ENCODE measurements around the gene UBAC1.

UBAC1 gene, protein sequence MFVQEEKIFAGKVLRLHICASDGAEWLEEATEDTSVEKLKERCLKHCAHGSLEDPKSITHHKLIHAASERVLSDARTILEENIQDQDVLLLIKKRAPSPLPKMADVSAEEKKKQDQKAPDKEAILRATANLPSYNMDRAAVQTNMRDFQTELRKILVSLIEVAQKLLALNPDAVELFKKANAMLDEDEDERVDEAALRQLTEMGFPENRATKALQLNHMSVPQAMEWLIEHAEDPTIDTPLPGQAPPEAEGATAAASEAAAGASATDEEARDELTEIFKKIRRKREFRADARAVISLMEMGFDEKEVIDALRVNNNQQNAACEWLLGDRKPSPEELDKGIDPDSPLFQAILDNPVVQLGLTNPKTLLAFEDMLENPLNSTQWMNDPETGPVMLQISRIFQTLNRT

DNA sequence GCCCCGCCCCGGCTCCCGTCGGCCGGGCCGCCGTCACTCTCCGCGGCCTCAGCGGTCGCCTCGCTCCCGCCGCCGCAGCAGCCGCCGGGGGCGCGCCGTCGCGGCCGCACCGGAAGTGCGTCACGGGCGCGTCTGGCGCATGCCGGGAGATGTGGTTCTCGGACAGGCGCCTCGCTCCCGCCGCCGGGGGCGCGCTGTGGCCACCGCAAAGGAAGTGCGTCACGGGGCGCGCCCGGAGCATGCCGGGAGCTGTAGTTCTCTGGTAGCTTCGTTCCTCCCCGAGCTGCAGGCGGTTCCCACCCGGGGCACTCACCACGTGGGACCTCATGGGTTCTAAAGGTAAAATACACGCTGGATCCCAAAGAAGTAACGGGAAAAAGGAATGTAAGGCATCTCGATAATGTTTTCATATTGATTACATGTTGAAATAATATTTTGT is at the start of gene UBAC1:
Gene UBAC1, minus strand, starts transcription at position 97 of the 439 bp plus-strand sequence. CDS start 211 bp downstream, outside the sequence.
- no peak for FAIRE-seq

DNA sequence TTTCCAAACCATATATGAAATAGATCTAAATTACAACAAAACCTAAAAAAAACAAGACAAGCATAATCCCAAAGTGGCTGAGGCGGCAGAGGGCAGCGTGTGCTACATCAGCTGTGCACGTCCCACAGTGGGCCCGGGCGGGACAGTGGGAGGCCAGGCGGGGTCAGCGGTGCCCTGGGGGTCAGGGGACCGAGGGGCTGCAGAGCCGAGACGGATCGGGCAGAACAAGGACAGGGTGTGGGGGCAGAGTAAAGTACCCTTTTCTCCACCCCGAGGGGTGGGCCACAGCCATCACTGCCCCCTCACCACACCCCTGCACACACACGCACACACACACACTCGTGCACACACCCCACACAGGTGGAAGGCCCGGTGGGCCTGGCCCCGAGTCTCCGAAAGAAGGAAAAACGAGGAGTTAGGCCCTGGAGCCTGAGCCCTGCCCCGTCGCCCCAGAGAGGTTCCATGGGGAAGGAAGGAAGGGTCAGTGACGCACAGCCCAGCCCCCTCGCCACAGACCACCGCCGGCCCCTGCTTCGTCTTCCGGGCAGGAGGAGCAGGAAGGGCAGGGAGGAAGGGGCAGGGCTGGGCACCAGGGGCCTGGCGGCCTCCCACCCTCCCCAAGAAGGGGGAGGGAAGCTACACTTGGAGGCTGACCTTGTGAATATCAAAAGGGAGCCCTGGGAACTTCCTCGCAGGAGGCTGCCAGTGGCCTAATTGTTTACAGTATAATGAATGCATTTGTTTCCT is 49.6 kb upstream of the UBAC1 start:
- FAIRE-seq = no peak

DNA sequence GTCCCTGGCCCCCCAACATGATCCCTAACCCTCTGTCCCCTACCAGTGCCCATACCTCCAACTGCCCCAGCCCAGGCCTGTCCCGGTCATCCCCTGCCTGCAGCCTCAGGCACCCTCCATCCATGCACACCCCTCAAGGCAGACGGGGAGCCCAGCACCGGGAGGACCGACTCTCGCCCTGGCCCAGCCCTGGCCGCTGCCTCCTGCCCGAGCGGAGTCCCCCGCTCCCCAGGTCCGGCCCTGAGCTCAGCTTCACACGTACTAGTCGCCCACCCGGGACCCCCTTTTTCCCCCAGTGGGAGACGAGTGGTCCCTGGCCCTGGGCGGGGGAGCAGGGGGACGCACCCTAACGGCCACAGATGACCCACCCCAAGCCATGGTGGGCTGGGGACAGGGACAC is 49.0 kb upstream of the UBAC1 start:
- no peak for FAIRE-seq

DNA sequence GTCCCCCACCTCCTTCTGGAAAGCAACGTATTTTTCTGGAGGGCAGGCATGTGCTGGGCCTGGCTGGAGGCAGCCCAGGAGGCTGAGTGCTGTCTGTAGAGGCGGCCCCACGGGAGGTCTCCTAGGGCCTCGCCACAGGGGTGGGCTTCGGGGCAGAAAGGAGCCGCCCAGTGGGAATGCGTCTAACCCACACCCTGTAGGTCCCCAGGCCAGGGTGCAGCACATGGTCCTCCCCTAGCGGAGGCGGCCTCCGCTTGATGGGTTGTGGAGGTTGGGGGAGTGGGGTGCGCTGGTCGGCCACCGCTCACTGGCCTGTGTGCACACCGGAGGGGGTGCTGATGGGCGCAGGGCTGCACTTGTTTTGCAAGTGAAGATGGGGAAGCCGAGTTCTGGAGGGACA is 48.3 kb upstream of the UBAC1 start:
- FAIRE-seq = no peak

DNA sequence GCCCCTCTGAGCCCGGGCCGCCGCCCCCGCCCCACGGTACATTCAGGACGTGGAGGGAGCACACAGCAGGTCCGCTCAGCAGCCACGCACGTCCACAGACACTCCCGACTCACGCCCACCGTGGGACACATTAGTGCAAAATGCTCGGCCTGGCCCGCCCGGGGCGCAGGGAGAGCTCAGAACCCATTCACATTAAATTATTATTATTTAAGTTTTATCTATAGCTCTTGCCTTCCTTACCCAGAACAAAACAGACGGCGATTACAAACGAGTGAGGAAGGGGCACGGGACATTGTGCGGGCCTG is 47.5 kb upstream of the UBAC1 start:
- FAIRE-seq = no peak

DNA sequence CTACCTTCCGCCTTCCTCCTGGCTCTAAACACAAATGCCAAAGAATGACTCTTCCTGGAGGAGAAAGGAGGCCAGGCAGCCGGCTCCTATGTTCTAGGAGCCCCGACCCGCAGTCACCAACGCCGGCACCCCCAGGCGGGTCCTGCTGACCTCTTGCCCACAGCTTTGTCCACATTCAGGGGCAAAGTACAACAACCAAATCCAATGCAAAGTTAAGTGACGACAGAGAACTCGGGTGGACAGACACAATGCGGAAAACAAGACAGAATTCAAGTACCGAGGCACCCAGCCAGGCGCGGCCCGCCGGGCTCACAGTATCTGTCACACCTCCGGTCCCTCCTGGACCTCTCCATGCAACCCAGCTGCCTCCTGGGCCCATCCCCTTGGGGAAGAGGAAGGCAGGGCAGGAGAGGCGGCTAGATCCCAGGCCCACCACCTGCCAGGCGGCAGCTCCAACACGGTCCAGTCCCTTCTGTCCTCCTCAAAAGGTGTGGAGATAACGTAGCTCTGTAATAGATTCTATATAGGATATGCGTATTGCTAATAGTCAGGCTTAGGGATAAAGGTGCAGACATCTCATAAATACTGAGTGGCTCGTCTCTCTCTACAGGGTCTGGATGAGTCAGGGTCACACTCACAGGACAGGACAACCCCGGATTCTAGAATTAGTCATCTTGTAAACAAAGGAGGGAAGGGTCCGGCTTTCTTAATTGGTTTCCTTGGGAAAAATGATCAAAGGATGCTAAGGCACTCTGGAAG is 46.9 kb upstream of the UBAC1 start:
- FAIRE-seq = no peak

DNA sequence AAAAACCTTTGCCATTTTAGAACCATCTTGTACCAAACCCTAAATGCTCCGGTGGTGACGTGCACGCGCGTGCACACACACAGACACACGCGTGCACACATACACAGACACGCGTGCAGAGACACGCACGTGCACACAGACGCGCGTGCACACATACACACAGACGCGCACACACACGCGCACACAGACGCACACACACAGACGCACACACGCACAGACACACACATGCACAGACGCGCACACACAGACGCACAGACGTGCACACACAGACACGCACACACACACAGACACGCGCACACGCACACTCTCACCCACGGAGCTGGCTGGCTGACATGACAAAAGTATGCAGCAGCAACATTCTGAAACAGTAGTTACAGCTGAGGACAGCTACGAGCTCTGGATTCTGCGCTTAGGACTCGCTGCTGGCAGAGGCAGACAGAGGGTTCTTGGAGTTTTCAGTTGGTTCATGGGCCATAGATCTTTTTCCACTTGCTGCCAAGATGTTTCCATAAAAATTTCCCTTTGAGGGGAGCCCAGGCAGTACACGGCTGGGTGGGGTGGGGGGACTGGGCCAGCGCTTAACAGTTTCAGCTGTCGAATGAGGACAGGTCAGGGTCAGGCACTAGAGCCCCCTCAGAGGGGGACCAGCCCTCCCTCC is 46.2 kb upstream of the UBAC1 start:
- no peak for FAIRE-seq

DNA sequence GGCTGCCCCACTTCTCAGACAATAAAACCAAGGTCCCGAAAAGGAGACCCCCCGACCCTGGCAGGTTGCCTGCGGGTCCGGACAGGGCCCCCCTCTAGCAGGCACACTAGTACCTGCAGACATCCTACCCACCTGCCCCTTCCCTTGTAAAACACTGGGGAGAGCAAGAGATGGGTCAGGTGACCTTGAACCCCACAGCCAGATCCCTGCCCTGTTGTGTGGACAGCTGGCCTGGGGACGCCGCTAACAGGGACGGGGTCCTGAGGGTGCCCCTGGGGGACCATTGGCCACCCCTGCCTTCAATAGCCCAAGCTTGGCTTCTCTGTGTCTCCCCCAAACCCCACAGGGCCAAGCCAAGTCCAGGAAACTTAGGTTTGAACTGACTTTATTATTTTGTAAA is 45.0 kb upstream of the UBAC1 start:
- no peak for FAIRE-seq

DNA sequence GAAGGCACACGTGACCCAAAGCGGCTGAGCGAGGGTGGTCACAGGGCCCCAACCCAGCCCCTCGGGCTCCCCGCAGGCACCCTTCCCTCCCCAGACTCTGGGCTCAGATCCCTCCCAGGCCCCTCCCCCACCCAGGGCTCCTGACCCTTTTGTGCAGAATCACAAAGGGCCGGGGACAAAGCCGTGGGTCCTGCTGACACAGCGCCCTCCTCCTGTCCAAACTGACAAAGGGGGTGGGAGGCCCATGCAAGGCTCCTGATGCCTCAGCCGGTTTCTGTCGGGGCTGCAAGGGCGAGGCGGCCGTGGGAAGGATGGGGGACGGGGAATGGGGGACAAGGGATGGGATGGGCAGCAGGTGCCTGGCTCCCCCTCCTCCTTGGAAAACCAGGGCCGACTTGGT is 43.5 kb upstream of the UBAC1 start:
- FAIRE-seq = no peak

DNA sequence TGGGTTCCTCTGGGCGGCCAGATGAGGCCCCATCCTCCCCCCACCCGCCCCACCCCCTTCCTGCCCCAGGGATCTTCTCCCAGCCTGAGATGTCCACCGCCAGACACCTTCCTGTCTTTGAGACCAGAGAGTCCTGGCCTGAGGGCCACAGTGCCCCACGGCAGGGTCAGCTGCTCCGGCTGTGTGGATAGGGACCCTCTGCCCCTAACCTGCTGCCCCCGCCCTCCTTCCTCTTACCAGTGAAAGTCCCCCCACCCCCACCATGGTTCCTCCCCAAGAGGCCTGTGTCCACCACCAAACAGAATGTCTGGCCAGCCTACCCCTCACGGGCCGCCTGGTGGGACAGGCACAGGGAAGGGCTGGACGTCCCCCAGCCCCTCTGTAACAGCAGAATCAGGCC is 43.0 kb upstream of the UBAC1 start:
- FAIRE-seq = no peak

DNA sequence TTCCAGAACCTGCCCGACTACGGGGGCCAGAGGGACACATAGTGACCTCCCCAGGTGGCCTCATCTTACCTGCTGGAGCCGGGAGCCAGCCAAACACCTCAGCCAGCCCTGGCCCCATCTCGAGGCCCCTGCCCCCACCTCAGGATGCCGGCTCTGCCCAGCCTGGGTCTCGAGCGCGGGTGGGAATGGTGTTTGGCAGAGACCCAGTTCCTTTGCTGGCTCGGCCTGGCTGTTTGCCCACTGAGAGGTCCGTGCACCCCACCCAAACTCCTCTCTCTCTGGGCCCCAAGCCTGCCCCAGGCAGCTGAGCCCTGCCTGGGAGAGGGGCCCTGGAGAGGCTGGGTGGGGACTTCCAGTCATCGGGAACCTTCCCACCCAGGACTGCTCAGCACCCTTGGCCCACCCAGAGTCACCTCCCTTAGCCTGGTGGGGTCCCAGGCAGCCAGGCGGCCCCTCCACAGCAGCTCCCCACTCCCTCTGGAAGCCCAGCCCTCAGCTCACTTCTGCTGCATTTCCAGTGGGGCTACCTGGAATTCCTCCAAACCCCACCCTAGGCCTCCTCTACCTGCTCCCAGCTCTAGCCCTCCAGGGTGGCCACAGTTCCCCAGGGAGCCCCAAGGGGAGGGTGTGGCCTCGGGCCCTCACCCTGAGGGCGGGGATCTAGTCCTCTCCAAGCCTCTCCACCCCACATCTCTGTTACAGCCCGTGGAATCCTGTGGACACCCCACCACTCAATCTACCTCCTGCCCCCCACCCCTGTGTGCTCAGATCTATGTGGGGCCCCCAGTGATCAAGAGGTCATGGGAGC is 42.4 kb upstream of the UBAC1 start:
- no peak for FAIRE-seq

DNA sequence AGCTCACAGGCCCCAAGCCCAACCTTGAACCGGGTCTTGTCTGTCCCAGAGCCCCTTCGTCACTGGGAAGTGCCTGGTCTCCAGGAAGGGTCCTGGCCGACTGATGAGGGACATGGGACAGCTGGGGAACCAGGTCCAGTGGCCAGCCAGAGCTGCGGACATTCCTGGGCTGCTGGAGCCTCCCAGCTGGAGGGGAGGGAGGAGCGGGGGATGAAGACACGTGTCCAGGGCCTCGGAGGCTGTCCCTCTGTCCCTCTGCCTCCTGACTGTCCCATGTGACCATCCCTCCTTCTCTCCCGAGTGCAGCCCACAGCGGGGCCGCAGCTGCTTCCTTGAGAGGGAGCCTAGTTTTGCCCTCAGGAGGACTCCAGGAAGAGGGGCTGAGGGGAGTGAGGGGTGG is 41.7 kb upstream of the UBAC1 start:
- FAIRE-seq = no peak

DNA sequence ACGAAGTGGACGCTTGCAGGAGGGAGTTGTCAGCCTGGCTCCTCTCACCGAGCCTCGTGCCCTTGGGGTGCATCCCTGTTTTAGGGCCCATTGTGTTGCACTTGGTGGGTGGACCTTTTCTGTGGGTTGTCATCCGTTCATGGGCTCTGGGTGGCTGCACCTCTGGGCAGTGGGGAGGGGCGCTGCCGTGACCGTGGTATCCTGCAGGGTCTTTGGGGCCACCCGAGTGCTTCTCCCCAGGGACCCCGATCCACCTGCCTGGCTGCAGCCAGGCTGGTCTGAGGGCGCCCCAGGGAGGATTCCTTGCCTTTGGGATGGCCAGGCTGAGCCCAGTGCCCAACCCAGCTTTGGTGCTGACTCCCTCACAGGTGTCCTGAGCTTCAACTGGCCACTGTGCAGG is 41.0 kb upstream of the UBAC1 start:
- FAIRE-seq = no peak

DNA sequence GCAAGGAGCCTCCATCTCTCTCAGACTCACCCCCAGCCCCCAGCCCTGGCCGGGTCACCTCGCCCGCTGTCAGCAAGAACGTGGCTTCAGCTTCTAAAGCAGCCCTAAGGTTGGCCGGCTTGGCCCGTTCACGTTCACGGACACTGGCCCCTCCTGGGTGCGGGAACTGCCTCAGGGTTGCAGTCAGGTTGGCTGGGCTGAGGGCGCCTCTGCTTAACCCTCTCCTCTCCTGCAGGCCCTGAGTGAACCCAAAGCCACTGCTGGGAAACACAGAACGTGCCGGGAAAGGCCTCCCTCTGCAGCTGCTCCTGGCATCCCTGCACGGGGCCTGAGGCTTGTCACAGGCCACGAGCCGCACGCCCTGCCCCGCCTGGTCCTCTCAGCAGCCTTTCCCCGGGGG is 40.1 kb upstream of the UBAC1 start:
- no peak for FAIRE-seq

DNA sequence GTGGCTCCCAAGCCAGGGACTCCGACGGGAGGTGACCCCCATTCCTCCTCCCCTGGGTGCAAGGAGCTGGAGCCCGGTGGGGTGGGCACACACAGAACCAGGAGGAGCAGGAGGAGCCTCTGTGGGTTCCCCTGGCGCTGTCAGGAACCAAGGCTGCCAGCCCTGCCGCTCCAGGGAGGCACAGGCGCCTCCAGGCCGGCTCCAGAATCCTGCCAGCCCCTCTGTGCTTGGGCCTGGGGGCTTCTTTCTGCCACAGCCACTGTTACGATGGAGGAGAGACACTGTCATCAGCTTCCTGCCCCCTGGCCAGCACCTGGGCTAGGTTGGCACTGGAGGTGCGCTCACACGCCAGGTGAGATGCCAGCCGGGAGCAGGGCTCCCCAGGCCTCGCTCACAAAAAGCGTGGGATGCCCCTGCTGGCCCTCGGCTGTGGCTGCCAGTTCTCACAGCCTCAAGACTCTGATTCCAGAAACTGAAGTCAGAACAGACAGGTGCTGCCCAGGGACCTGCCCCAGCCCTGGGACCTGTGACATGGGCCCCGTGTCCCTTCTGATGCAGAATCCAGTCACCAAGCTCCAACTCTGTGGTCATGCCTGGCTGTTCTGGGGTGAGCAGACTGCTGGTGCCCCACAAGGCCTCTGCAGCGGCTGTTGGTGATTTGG is 37.4 kb upstream of the UBAC1 start:
- FAIRE-seq = no peak

DNA sequence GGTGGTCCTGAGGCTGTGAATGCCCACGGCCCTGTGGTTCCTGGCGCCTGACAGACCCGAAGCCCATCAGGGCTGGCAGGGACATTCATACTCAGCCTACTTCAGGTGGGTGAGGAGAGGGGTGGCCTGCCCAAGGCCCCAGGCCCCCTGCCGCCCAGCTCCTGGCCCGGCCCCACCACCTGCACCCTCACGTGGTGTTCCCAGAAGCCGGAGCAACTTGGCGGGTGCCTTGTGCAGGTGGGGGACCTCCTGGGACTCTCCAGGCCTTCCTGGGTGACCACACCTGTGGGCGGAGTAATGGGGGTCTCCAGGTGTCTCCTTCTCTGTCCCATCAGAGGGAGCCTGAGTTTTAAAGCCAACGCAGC is 36.8 kb upstream of the UBAC1 start:
- FAIRE-seq = no peak

DNA sequence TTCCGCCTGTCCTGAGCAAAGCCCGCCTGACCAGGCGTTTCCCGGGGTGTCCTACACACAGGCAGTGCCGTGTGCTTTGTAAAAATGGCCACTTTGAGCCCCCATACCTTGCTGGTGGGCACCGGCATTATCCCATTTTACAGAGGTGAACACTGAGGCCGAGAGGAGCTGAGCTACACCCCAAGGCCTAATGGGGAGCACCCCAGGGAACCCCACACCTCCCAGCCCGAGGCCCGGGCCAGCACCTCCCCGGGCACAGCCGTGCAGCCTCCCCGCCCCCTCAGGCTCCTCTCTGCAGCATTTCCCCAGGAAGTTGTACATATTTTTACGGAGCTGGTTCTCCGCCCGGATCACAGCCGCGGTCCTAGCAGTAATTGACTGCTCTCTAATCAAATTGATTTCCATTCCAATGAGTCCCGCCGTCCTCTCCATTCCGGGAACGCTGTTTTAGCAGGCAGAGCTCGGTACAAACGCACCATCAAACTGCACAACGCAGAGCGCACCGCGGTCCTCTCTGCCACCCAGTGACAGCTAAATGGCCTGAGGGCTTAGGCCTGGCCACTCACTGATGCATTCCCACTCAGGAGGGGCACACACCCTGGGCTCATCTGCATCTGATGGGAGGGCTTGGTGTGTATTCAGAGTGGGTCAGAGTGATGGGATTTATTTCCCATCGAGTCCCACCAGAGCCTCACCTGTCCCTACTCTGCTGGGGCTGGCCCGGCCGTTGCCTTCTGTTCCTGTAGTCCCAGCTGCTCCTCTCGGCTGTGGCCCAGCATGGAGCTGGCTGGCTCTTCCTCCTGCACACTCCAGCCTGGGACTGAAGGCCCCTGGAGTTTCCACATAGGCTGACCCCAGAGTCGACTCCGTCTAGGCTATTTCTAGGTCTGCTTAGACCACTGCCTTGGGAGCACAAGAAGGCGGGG is 36.2 kb upstream of the UBAC1 start:
- no peak for FAIRE-seq

DNA sequence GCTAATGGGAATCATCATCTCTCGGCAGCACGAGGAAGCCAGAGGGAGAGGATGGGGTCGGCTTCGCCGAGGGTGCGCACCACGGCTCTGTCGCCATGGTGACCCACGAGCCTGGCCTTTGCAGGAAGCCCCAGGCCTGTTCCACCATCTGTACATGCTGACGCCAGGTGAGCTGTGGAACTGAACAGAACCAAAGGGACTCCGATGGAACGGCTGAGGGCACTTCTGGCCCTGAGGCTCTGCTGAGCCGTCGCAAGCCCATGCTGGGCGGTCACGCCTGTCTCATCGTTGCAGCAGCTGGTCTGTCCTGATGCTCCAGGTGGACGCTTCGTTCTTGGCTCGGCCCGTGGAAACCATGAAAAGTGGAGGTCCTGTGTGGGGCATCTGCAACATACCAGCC is 34.6 kb upstream of the UBAC1 start:
- no peak for FAIRE-seq

DNA sequence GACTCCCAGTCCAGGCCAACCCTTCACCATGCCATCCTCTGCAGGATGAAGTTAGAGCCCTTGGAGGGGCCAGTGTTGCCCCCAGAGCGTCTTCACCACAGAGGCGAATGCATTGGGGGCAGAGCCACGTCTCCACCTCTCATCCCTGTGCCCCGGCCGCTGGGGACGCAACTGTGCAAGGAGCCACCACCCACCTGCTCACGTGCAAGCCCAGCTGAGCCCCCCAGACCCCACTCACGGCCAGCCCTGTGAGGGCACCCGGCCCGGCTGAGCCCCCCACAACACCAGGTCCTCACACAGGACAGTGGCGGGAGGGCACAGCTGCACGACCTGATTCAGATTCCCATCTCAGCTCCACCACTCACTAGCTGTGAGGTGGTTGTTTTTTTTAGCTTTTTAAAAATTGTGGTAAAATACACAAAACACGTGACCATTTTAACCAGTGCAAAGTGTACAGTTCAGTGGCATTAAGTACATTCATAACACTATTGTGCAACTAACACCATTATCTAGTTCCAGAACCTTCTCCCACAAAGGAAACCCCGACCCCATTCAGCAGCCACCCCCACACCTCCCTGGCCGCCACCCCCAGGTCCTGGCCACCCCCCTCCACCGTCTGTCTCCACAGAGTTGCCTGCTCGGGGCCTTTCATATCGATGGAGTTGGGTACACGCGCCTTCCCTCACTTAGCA is 33.5 kb upstream of the UBAC1 start:
- FAIRE-seq = no peak

Data from TTC549 (cell line).